GM19324 (cell line): ENCODE measurements around the gene TSN.
A peak's percentile ranks its signal among the peaks of the same experiment; 100 is the strongest.
"Not testable (repeated sequence)": the region's sequence is repeated elsewhere in the genome, so short reads cannot be mapped to it uniquely, and the experiment has no call there.

Experiments
- ATAC-seq: cut with Tn5 transposase; IDR thresholded peaks from one replicate; pipeline ENCODE4 v1.9.1; 2021; ENCODE audit warnings: mild to moderate bottlenecking, moderate library complexity; ENCODE audit not compliant: unreplicated experiment, low FRiP score

The TSN gene

GRCh38 chr2:121796239-121796638 lies 40.8 kb downstream of the TSN start:
- ATAC-seq: peak; percentile 80

GRCh38 chr2:121798617-121799016 lies 43.2 kb downstream of the TSN start:
- ATAC-seq: no peak

GRCh38 chr2:121801916-121802315 lies 46.5 kb downstream of the TSN start:
- no peak for ATAC-seq

- no peak for ATAC-seq
Measured at GRCh38 chr2:121803503-121803902, 48.1 kb downstream of the TSN start.

- ATAC-seq: peak; percentile 75
Measured at GRCh38 chr2:121804340-121804739, 48.9 kb downstream of the TSN start.

- ATAC-seq: no peak
Measured at GRCh38 chr2:121804997-121805765, 49.7 kb downstream of the TSN start.

GRCh38 chr2:121805766-121806143 lies 50.3 kb downstream of the TSN start:
- ATAC-seq: no peak

GRCh38 chr2:121807771-121808170 lies 52.3 kb downstream of the TSN start:
- ATAC-seq: not testable (repeated sequence)

GRCh38 chr2:121809607-121810006 lies 54.2 kb downstream of the TSN start:
- no peak for ATAC-seq

- ATAC-seq: peak; percentile 74
Measured at GRCh38 chr2:121810959-121811853, 55.8 kb downstream of the TSN start.

- not testable (repeated sequence) for ATAC-seq
Measured at GRCh38 chr2:121813083-121813482, 57.6 kb downstream of the TSN start.

GRCh38 chr2:121815216-121815615 lies 59.8 kb downstream of the TSN start:
- no peak for ATAC-seq

- no peak for ATAC-seq
Measured at GRCh38 chr2:121816797-121817196, 61.3 kb downstream of the TSN start.

- ATAC-seq: not testable (repeated sequence)
Measured at GRCh38 chr2:121817304-121817703, 61.9 kb downstream of the TSN start.
